Neural cell (in vitro differentiated cells): ENCODE measurements around the gene STARD10. TPM values are rescaled to one million over a fixed set of nuclear protein-coding genes. Genes with fewer than 3 reads are reported as not detected.

Experiments used
- H2AFZ ChIP-seq: fragments of 200-600, 300-800 bp; sonication (generic), shearing (Covaris generic); 2 replicates; pipeline ENCODE4 v1.6.0; 2014; ENCODE audit warnings: low read depth, mild to moderate bottlenecking, antibody characterized with exemption, low read length, moderate library complexity
- H3F3A ChIP-seq: fragments of 200-600 bp; shearing (Covaris generic); 2 replicates; pipeline ENCODE4 v1.6.1; 2016; ENCODE audit warnings: mild to moderate bottlenecking, moderate library complexity, mixed read lengths, antibody characterized with exemption, low read length; ENCODE audit not compliant: insufficient read depth, poor library complexity, severe bottlenecking
- H3K27ac ChIP-seq: fragments of 200-600, 300-800 bp; sonication (generic), shearing (Covaris generic); 2 replicates; pipeline ENCODE4 v1.5.1; 2014; ENCODE audit warnings: mild to moderate bottlenecking, low read length, moderate library complexity
- H3K27me3 ChIP-seq: fragments of 300-800, 200-600 bp; sonication (generic), shearing (Covaris generic); 2 replicates; pipeline ENCODE4 v1.6.0; 2014; ENCODE audit warnings: mild to moderate bottlenecking, low read depth, low read length, moderate library complexity; ENCODE audit not compliant: insufficient read depth
- H3K36me3 ChIP-seq: fragments of 300-800, 200-600 bp; sonication (generic), shearing (Covaris generic); 2 replicates; pipeline ENCODE4 v1.5.1; 2014; ENCODE audit warnings: mild to moderate bottlenecking, antibody characterized with exemption, low read length, moderate library complexity; ENCODE audit not compliant: insufficient read depth
- H3K4me2 ChIP-seq: fragments of 300-800, 200-600 bp; sonication (generic), shearing (Covaris generic); 2 replicates; pipeline ENCODE4 v1.6.0; 2014; ENCODE audit warnings: mild to moderate bottlenecking, low read length
- H3K4me3 ChIP-seq: fragments of 300-800, 200-600 bp; sonication (generic), shearing (Covaris generic); 2 replicates; pipeline ENCODE4 v1.5.1; 2014; ENCODE audit warnings: mild to moderate bottlenecking, low read length, moderate library complexity
- H3K79me2 ChIP-seq: fragments of 200-600 bp; shearing (Covaris generic); replicated peaks from 2 replicates; pipeline ENCODE4 v1.6.0; 2014; ENCODE audit warnings: mild to moderate bottlenecking, low read length, moderate library complexity; ENCODE audit not compliant: insufficient read depth
- H3K9ac ChIP-seq: fragments of 300-800, 200-600 bp; sonication (generic), shearing (Covaris generic); 2 replicates; pipeline ENCODE4 v1.6.1; 2016; ENCODE audit warnings: mild to moderate bottlenecking, low read length, mixed read lengths
- H3K9me2 ChIP-seq: fragments of 200-600 bp; shearing (Covaris generic); 2 replicates; pipeline ENCODE4 v1.6.1; 2016; ENCODE audit warnings: mild to moderate bottlenecking, low read length, mixed read lengths; ENCODE audit not compliant: insufficient read depth
- H3K9me3 ChIP-seq: fragments of 200-600, 300-800 bp; sonication (generic), shearing (Covaris generic); 2 replicates; pipeline ENCODE4 v1.6.1; 2016; ENCODE audit warnings: mild to moderate bottlenecking, mixed run types, low read length, moderate library complexity, mixed read lengths
- H4K20me1 ChIP-seq: fragments of 200-600 bp; shearing (Covaris generic); 2 replicates; pipeline ENCODE4 v1.6.1; 2016; ENCODE audit warnings: mild to moderate bottlenecking, mixed run types; ENCODE audit not compliant: insufficient read depth
- CTCF ChIP-seq: fragments of 450-650 bp; IDR thresholded peaks from 2 replicates; pipeline ENCODE4 v1.5.1; 2014; ENCODE audit warnings: antibody characterized with exemption, mild to moderate bottlenecking, moderate library complexity; ENCODE audit not compliant: poor library complexity, severe bottlenecking
- EP300 ChIP-seq: fragments of 450-650 bp; conservative IDR thresholded peaks from 2 replicates; pipeline ENCODE4 v1.6.1; 2014; ENCODE audit warnings: antibody characterized with exemption, mild to moderate bottlenecking, moderate library complexity; ENCODE audit not compliant: poor library complexity, severe bottlenecking
- EZH2 ChIP-seq: fragments of 200-600, 300-800 bp; shearing (Covaris generic), sonication (generic); IDR thresholded peaks from 2 replicates; pipeline ENCODE4 v1.6.1; 2014; ENCODE audit warnings: antibody characterized with exemption, low read length, borderline replicate concordance, mild to moderate bottlenecking; ENCODE audit not compliant: insufficient read depth, poor library complexity, severe bottlenecking
- MXI1 ChIP-seq: fragments of 450-650 bp; conservative IDR thresholded peaks from 2 replicates; pipeline ENCODE4 v1.6.1; 2014; ENCODE audit warnings: antibody characterized with exemption, mild to moderate bottlenecking; ENCODE audit not compliant: poor library complexity, severe bottlenecking
- POLR2AphosphoS5 ChIP-seq: IDR thresholded peaks from 2 replicates; pipeline ENCODE4 v1.6.1; 2012
- RAD21 ChIP-seq: fragments of 450-650 bp; conservative IDR thresholded peaks from 2 replicates; pipeline ENCODE4 v1.6.1; 2014; ENCODE audit warnings: antibody characterized with exemption, mild to moderate bottlenecking, moderate library complexity
- REST ChIP-seq: IDR thresholded peaks from 2 replicates; pipeline ENCODE4 v1.6.1; 2012; ENCODE audit warnings: borderline replicate concordance
- SMC3 ChIP-seq: fragments of 450-650 bp; conservative IDR thresholded peaks from 2 replicates; pipeline ENCODE4 v1.6.1; 2014; ENCODE audit warnings: antibody characterized with exemption, mild to moderate bottlenecking, moderate library complexity; ENCODE audit not compliant: poor library complexity
- TAF1 ChIP-seq: IDR thresholded peaks from 2 replicates; pipeline ENCODE4 v1.6.1; 2012; ENCODE audit warnings: low read depth
- polyA plus RNA-seq: library from polyadenylated mRNA; depleted of rRNA; stranded (reverse); fragments of >200 nt; gene quantifications from 2 replicates; pipeline ENCODE4 v1.2.3, GENCODE V29; 2014

The STARD10 gene
- polyA plus RNA-seq, 1 donor from 2014 or later: 29.0 TPM

GRCh38 chr11:72769680-72770079 lies 24.2 kb downstream of the STARD10 start:
- Histone ChIP-seq H2AFZ (no peak overlapping the region), H3K9ac (no peak overlapping the region), H3K79me2 (no peaks in the 10 kb centered on the region), H3F3A (no peaks in the 10 kb centered on the region), H3K9me2 (no peaks in the 10 kb centered on the region), H3K9me3 (no peaks in the 10 kb centered on the region), H3K27ac (no peak overlapping the region), H4K20me1 (no peaks in the 10 kb centered on the region), H3K4me2 (no peak overlapping the region), H3K27me3 (no peaks in the 10 kb centered on the region), H3K36me3 (no peaks in the 10 kb centered on the region), H3K4me3 (no peak overlapping the region)
- TF ChIP-seq REST (no peak), CTCF (no peak), EZH2 (no peak), MXI1 (no peak), TAF1 (no peak), POLR2AphosphoS5 (no peak), EP300 (no peak), RAD21 (no peak), SMC3 (no peak)

- H3K9me2 ChIP-seq: no peaks in the 10 kb centered on the region
- no peak overlapping the region for H3K9ac ChIP-seq
- no peaks in the 10 kb centered on the region for H3K27me3 ChIP-seq
- no peak overlapping the region for H3K4me3 ChIP-seq
- TF ChIP-seq TAF1: no peak
- TF ChIP-seq REST: no peak
- TF ChIP-seq CTCF: no peak
- TF ChIP-seq EP300: no peak
- no peak for TF ChIP-seq EZH2
- H4K20me1 ChIP-seq: no peaks in the 10 kb centered on the region
- no peaks in the 10 kb centered on the region for H3K36me3 ChIP-seq
- no peaks in the 10 kb centered on the region for H3K9me3 ChIP-seq
- no peaks in the 10 kb centered on the region for H3F3A ChIP-seq
- no peak overlapping the region for H3K27ac ChIP-seq
- no peak overlapping the region for H2AFZ ChIP-seq
- H3K79me2 ChIP-seq: no peaks in the 10 kb centered on the region
- no peak overlapping the region for H3K4me2 ChIP-seq
Measured at GRCh38 chr11:72768581-72768980, 25.3 kb downstream of the STARD10 start.
